NCI-H1048 (cell line): ENCODE measurements around the gene STK11IP.

ENCODE experiments used
- DNase-seq: peaks from one replicate; lab custom pipeline; 2025; lab: John Stamatoyannopoulos, UW

Gene STK11IP

DNA sequence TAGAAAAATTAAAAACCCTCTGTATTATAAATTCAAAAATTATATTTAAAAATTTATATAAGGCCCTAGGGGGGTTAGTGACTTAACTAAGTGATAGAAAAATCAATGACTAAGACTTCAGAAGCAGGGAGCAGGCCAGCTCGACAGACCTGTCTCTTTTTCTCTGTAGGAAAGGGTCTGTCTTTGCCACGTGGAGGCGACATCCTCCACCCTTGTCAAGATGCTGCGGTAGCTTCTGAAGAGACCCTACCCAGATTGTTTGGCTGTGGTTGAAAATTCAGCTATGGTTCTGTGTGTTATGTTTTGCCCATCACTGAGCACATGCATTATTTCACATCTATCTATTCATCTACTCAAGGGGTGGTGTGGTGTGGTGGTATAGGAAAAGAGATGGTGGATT, 21.6 kb downstream of the STK11IP start:
- no peak for DNase-seq

DNA sequence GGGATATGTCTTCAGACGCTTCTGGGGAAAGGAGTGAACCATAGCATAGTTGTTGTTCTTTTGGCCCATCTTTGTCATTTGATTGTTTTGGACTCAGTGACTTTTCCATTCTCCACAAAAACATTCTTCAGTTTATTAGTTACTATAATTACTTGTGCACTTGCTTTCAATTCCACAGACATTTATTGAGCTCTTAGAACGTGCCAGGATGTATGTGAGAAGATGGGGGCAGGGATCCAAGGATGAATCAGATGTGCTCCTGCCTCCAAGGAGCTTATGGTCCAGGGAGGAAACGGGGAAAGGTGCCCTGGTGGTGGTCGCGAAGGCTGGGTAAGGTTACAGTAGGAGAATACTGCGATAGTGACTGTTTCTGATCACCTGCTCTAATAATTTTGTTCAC, 22.9 kb downstream of the STK11IP start:
- DNase-seq, result no peak

DNA sequence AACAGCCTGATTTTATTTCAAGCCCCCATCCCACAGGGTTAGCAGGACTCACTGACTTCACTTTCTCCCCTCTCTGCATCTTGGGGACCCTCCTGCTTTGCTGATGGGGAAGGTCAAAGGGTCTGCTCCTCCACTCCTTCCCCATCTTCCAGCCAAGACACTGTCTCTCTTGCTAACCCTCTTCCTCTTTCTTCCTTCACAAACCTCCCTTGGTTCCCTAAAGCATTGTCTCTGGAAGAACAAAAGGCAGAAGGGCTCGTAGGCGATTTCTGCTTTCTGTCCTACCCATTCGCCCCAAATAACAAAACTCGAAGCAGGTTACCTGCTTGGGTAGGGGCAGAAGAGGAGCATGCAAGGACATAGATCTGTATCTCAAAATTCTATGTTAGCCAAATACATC, 24.3 kb downstream of the STK11IP start:
- no peak for DNase-seq

DNA sequence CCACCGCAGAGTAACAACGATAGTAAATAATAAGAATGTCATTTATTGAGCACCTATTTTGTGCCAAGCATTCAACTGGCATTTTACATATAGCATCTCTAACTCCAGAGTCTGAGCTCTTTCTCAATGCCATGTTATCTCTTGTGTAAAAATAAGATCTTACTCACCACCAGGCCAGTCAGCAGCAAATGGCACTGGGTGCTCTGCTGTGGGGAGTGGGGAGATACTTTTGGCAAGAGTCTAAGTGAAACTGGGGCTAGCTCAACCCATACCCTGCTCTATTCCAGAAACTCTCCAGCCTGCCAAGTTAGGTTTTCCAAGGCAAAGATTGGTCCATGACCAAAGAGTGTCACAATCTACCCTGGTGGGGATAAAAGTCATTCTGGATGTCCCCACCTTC, 24.8 kb downstream of the STK11IP start:
- no peak for DNase-seq

DNA sequence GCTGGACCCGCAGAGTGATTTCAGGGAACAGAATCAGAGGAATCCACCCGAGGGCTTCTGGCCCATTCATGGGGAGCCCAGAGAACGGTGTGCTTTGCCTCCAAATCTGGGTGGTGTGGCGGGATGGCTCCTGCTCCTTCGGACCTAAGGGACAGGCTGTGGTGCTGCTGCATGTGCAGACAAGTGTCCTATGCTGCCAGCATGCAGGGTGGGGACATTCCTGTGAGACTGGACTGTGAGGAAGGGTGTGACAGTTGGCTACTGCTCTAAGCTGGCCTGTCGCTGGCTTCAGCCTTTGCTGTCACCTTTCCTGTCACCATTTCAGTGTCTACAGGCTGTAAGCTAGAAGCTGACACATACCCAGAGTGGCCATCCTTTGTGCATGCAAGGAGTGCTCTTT, 26.9 kb downstream of the STK11IP start:
- DNase-seq, result no peak

DNA sequence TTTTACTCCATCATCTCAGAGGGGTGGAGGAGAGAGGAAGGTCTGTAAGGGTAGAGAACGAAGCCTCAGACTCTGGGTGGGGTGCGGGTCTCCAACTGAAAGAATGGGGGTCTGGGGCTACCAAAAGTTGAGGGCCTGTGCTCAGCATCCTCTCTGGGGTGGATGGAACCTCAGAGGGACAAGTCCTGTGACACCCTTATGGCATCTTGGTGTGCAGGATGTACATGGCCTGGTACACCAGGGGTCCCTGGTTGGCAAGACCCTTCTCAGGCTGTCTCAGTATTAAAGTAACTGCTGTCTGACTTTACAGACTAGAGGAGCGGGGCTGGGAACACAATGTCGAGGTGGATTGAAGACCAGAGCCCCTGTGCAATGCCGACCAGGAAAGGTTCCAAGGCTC, 27.5 kb downstream of the STK11IP start:
- no peak for DNase-seq

DNA sequence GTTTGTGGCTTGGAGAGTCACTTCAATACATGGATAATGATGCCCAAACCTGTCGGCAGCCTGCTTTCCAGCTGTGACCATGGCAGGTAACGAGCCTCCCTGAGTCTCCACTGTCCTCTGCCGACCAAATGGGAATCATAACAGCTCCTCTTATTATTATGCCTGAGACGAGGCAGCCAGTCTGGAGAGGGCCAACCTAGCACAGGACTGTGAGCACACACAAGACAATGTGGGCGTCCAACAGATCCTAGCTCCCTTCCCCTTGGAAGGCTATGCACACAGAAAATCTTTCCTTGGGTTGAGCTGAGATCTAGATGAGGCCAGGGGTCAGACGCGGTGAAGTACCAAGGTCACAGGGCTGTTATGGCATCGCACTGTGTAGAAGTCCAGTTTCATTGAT, 28.9 kb downstream of the STK11IP start:
- no peak for DNase-seq

DNA sequence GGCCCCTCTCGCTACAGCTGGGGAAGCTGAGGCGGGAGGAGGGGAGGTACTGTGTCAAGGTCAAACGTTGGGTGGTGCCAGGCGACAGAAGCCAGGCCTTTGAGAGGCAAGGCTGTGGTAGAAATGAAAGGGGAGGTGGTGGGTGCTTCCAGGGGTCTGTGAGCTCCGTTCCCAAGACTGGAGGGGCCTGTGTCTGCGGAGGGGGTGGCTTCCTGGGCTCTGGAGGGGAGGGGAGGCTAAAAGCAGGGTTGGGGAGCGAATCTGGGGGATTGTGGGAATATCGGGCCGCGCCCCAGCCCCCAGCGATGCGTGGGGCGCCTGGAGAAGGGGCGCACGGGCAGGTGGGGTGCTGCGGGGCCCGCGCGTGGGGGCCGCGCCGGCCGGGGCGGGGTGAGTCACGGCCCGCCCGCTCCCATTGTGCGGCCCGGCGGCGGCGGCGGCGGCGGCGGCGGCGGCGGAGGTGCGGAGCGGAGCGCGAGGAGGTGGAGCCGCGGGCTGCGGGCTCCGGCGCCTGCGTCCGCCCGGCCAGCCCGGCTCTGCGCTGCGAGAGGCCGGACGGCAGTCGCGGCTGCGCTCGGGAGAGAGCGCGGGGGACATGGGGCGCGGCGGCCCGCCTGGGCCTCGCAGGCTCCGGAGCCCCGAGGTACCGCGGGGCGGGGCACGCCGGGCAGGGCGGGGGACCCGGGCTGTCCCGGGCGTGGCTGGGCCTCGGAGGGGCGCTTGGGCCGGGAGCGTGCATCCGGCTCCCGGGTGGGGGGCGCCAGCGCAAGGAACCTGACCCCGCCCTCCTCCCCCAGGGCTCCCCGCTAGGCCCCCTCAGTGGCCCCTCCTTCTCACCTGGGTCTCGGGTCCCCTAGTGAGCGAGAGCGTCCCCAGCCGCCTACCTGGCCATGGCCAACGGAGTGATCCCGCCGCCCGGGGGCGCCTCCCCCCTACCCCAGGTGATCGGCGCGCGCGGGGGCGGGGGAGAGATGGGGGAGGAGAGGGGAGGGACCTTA, 29.7 kb downstream of the STK11IP start, which contains the start of gene SLC4A3:
Gene SLC4A3 (plus strand): TSS at position 528 of the 998 bp plus-strand sequence. CDS start 363 bp downstream, at position 891.
- DNase-seq, result no peak

DNA sequence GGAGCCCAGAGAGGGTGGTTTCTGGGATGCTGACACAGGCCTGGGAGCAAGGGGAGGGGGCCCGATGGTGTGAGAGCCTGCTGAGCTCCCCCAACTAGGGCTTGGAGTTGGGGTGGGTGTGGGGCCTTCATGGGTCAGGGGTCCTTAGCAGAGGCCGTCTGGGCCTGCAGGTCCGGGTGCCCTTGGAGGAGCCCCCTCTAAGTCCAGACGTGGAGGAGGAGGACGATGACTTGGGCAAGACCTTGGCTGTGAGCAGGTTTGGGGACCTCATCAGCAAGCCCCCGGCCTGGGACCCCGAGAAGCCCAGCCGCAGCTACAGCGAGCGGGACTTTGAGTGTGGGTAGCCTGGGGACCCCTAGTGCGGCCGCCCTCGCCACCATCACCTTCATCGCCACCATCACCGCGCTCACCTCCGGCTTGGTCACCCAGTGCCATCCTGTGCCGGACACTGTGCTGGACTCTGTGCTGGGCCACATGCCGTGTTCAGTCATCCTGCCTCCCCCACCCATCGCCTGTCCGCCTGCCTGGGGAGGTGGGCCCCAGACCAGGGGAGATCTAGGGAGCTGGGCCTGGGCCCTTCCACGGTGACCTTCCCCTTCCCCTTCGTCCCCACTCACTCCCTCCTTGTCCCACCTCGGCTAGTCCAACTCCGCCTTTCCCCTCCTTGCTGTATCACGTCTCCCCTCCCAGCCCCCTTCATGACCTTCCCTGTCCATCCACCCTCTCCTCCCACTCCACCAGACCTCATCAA, 30.8 kb downstream of the STK11IP start:
- DNase-seq, result no peak

DNA sequence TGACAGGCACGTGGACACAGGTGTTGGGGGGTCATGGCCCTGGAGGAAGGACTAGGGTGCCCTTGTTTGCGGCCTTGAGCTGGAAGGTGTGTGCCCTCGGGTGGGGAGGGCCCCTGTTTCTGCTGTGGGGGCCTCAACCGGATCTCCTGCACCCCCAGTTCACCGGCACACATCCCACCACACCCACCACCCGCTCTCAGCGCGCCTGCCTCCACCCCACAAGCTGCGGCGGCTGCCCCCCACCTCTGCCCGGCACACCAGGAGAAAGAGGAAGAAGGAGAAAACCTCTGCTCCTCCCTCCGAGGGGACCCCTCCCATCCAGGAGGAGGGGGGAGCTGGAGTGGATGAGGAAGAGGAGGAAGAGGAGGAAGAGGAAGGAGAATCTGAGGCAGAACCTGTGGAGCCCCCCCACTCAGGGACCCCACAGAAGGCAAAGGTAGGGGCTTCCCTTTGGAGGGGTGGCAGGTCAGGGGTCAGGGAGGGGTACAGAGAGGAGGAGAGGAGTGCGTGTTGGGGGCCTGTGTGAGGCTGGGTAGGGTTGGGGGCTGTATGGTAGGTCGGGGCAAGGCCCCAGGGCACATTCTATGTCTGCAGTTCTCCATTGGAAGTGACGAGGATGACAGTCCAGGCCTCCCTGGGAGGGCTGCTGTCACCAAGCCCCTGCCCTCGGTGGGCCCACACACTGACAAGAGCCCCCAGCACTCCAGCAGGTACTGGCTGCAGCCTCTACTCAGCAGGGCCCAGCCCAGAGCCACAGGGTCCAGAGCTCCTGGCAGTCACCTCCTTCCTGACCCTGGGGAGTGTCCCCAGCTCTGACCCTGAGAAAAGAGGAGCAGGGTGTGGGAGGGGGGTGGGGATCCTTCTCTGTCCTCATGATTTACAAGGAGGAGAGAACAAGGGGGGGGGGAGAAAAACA, 31.6 kb downstream of the STK11IP start:
- no peak for DNase-seq

DNA sequence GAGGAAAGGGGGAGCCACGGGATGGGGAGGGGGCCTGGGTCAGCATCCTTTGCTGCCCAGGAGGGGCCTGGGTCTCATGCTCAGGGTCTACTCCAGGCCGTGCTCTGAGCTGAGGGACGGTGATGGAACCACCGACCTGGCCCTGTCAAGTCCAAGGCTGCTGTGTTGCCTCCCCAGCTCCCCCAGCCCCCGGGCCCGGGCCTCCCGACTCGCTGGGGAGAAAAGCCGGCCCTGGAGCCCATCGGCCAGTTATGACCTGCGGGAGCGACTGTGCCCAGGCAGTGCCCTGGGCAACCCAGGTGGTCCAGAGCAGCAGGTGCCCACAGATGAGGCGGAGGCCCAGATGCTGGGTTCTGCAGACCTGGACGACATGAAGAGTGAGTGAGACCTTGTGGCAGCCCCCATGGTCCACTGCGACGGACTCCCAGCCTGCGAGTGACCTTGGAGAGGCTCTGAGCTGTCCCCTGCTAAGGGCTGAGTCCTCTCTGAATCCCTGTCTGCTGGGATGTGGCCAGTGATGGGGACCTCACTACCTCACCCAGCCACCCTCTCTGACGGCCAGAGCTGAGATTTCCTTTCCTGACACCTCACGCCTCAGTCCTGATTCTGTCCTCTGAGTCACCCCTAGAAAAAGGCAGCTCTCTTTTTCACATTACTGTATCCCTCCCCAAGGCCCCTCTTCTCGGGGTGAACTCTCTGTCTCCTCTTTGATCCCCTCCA, 32.5 kb downstream of the STK11IP start:
- no peak for DNase-seq

DNA sequence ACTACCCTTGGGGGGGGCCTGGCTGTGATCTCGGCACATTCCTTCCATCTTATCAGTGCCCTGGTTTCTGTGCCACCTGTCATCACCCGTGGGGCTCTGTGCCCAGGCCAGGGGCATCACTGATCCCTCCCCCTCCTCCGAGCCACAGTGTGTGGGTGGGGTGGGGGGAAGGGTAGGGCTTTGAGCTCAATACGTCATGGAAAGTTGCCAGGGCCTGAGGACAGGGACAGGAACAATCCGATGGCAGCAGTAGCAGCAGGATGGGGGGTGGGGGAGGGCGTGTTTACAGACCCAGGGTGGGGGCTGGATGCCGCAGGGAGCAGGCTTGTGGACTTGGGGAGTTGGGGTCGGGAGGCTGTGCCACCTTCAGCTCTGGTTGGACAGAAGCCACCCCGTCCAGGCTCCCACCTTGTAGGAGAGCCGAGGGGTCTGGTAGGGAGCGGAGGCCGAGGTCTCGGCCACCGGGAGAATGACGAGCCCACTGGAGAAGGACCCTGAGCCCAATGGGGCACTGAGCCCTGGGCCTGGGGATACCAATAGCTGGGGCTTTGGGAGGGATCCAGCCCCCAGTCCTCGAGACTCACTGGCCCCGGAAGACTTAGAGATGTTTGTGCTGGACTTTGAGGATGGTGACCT, 33.2 kb downstream of the STK11IP start:
- DNase-seq, result no peak

DNA sequence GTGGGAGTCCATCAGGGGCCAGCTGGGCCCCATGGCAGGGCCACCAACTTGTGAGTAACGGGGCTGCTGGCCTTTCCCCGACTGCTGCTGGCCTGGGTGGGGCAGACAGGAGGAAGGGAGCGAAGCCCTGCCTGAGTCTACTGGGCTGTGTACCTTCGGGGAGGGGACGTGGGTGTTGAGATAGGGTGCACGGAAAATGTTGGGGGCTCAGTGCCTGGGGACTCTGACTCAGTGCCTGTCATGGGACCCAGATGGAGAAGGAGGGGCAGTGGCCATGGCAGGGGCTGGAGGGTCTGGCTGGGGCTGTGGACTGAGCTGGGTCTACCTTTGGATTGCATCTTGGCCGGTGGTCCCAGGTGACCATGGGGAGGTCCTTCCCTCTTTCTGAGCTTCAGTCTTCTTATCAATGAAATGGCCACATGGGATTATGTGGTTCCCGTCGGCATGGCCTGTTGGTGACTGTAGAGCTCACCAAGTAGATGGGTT, 33.8 kb downstream of the STK11IP start:
- no peak for DNase-seq

DNA sequence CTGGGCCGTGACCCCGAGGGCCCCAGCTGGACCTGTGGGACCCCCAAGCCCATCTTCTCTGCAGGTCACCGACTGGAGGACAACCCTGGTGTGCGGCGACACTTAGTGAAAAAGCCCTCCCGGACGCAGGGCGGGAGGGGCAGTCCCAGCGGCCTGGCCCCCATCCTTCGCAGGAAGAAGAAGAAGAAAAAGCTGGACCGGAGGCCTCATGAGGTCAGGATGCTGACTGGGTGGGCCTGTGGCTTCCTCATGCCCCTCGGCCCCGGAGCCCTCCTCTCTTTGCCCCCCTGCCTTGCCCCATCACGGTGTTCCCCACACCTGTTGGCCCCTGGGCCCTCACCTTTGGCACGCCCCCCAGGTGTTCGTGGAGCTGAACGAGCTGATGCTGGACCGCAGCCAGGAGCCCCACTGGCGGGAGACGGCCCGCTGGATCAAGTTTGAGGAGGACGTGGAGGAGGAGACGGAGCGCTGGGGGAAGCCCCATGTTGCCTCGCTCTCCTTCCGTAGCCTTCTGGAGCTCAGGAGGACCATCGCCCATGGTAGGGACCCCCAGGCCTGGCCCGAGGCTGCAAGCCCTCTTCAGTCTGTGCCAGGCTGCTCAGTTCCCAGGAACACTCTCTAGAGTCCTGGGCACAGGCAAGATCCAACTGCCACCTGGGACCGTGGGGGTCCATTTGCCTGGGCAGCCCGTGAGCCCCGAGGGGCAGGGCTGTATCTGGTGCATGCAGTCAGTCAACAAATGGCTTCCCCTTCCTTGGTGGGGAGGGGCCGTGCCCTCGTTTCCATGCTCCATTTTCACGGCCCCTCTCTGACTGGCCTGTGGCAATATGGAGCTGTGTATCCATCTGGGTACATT, 34.5 kb downstream of the STK11IP start:
- DNase-seq, result no peak

DNA sequence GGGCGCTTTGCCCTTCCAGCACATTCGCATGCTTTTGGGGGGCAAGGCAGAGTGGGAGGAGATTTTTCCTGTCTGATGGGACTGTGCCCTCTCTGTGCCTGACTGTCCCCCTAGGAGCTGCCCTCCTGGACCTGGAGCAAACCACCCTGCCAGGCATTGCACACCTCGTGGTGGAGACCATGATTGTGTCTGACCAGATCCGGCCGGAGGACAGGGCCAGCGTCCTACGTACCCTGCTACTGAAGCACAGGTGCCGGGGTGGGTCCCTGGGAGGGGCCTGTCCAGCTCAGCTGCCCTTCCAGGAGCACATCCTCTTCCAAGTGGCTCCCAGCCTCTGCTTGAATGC, 35.1 kb downstream of the STK11IP start:
- no peak for DNase-seq

DNA sequence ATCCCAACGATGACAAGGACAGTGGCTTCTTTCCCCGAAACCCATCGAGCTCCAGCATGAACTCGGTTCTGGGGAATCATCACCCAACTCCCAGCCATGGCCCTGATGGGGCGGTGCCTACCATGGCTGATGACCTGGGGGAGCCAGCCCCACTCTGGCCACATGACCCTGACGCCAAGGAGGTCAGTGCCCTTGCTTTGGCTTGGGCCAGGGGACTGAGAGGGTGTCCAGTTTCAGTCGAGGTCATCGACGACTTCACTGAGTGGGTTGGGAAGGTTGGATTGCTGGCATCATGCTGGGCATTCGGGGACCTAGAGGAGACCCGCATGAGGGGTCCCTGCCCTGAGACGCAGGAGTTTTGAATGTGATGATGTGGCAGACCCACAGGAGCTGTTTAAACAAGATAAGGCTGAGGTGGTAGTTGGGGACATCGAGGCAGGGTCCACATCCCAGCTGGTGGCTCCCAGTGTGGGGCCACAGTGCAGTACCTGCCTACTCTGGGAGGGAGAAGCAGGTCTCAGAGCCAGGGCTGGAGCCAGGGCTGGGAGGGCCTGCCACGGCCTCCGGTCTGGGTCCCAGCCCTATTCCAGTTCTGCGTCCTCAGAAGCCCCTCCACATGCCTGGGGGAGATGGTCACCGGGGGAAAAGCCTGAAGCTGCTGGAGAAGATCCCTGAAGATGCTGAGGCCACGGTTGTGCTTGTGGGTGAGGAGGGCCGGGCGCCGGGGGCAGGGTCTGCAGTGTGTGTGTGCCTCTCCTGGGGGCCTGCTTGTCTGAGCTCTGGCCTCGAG, 35.8 kb downstream of the STK11IP start:
- no peak for DNase-seq

DNA sequence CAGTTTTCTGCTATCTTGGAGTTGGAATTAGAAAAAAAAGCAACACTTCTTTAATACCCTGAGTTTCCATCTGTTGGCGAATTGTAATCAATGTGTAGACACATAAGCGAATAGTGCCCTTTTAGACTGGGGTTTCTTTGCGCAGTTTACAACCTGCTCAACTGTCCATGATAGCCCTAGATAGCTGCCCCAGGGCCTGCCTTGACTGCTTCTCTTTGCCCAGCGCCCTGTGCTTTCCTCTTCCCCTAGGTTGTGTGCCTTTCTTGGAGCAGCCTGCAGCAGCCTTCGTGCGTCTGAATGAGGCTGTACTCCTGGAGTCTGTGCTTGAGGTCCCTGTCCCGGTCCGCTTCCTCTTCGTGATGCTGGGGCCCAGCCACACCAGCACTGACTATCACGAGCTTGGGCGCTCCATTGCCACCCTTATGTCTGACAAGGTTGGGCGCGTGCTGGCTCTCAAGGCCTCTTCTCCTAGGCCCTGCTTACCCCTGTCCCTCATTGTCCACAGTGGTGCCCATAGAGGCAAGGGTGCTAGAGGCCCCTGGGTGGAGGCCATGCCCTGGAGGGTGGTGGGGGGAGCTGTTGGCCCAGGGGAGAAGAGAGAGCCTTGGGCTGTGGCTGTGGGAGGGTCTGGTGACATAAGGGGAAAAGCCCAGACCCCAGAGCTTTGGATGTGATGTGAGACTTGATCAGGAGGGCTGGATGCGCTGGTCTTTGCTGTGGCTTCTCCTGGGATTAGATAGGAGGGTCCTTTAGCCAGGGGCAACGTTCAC, 36.7 kb downstream of the STK11IP start:
- DNase-seq, result no peak
